ENCODE measurements around the gene GSK3A. TPM values are rescaled to one million over a fixed set of nuclear protein-coding genes. Genes with fewer than 3 reads are reported as not detected.

GSK3A gene
- total and polyA plus RNA-seq, 9 of the 15 experiments (the other 6 are each of a cell fraction or from before 2014, with no cell fraction given), result 0.62 to 90.7 (median 33.3) TPM

DNA sequence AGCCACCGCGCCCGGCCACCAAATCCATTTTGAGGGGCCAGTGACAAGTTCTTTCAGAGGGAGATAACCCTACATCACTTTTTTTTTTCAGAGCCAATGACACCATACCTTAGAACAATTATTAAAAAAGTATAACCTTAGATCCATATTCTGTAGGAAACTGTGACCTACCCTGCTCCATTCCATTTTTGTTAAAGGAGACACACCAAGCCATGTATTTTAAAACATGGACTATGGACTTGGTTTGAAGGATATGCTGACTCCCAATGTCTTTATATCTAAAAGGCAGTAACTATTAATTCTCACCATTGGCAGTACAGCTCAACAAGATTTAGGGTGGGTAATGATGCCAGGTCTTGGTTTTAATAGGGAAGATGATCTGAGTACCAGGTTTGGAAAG is 1.1 kb downstream of the GSK3A start (continued):
- TF ChIP-seq, protein P1, sequence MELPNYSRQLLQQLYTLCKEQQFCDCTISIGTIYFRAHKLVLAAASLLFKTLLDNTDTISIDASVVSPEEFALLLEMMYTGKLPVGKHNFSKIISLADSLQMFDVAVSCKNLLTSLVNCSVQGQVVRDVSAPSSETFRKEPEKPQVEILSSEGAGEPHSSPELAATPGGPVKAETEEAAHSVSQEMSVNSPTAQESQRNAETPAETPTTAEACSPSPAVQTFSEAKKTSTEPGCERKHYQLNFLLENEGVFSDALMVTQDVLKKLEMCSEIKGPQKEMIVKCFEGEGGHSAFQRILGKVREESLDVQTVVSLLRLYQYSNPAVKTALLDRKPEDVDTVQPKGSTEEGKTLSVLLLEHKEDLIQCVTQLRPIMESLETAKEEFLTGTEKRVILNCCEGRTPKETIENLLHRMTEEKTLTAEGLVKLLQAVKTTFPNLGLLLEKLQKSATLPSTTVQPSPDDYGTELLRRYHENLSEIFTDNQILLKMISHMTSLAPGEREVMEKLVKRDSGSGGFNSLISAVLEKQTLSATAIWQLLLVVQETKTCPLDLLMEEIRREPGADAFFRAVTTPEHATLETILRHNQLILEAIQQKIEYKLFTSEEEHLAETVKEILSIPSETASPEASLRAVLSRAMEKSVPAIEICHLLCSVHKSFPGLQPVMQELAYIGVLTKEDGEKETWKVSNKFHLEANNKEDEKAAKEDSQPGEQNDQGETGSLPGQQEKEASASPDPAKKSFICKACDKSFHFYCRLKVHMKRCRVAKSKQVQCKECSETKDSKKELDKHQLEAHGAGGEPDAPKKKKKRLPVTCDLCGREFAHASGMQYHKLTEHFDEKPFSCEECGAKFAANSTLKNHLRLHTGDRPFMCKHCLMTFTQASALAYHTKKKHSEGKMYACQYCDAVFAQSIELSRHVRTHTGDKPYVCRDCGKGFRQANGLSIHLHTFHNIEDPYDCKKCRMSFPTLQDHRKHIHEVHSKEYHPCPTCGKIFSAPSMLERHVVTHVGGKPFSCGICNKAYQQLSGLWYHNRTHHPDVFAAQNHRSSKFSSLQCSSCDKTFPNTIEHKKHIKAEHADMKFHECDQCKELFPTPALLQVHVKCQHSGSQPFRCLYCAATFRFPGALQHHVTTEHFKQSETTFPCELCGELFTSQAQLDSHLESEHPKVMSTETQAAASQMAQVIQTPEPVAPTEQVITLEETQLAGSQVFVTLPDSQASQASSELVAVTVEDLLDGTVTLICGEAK (IDR thresholded peaks at IDR 0.05), result no peak
- TF ChIP-seq, protein P1 (CRISPR knock-in tag; IDR thresholded peaks at IDR 0.05), result no peak
- TF ChIP-seq JUND (IDR thresholded peaks at IDR 0.05; ENCODE audit: borderline replicate concordance, low read depth, low read length) (no peak), JUND (tag; IDR thresholded peaks at IDR 0.05; ENCODE audit: borderline replicate concordance, low read depth, low read length) (no peak), CBFB (CRISPR knock-in tag; IDR thresholded peaks at IDR 0.05) (no peak), SMC3 (conservative IDR thresholded peaks at IDR 0.05; ENCODE audit: insufficient read depth, low read depth, low read length) (no peak)
- TF ChIP-seq, protein P2, sequence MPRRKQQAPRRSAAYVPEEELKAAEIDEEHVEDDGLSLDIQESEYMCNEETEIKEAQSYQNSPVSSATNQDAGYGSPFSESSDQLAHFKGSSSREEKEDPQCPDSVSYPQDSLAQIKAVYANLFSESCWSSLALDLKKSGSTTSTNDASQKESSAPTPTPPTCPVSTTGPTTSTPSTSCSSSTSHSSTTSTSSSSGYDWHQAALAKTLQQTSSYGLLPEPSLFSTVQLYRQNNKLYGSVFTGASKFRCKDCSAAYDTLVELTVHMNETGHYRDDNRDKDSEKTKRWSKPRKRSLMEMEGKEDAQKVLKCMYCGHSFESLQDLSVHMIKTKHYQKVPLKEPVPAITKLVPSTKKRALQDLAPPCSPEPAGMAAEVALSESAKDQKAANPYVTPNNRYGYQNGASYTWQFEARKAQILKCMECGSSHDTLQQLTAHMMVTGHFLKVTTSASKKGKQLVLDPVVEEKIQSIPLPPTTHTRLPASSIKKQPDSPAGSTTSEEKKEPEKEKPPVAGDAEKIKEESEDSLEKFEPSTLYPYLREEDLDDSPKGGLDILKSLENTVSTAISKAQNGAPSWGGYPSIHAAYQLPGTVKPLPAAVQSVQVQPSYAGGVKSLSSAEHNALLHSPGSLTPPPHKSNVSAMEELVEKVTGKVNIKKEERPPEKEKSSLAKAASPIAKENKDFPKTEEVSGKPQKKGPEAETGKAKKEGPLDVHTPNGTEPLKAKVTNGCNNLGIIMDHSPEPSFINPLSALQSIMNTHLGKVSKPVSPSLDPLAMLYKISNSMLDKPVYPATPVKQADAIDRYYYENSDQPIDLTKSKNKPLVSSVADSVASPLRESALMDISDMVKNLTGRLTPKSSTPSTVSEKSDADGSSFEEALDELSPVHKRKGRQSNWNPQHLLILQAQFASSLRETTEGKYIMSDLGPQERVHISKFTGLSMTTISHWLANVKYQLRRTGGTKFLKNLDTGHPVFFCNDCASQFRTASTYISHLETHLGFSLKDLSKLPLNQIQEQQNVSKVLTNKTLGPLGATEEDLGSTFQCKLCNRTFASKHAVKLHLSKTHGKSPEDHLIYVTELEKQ (CRISPR knock-in tag; IDR thresholded peaks at IDR 0.05), result no peak
